Kidney (tissue), 22 donors: Measurements from ENCODE around the gene TIMP3. TPM values are rescaled to one million over a fixed set of nuclear protein-coding genes. Genes with fewer than 3 reads are reported as not detected.
A peak's percentile ranks its signal among the peaks of the same experiment; 100 is the strongest.

ENCODE experiments used
- DNase-seq, 5 donors: peaks; one replicate each; pipeline ENCODE4 v3.0.0-alpha.2; 2013 to 2020
- FAIRE-seq: peaks from 2 replicates; lab custom pipeline; 2012; peaks lifted over from hg19 to GRCh38; lab: Jason Lieb, UNC
- H3K27ac ChIP-seq, 2 donors: one replicate each; pipeline ENCODE4 v1.7.0; 2013; ENCODE audit warnings: low read depth in 2 of 2, low read length in 2 of 2, inconsistent platforms in 1 of 2
- H3K27me3 ChIP-seq: one replicate; pipeline ENCODE4 v1.7.1; 2013; ENCODE audit warnings: low read length, inconsistent platforms; ENCODE audit not compliant: control insufficient read depth, insufficient read depth
- H3K36me3 ChIP-seq, 3 donors: one replicate each; pipeline versions ENCODE4 v1.7.0 to v1.7.1; 2013; ENCODE audit warnings: low read length in 3 of 3, control low read depth in 1 of 3, inconsistent platforms in 1 of 3; ENCODE audit not compliant: insufficient read depth in 3 of 3, control insufficient read depth in 2 of 3
- H3K4me1 ChIP-seq, 3 donors: one replicate each; pipeline versions ENCODE4 v1.7.0 to v1.7.1; 2013; ENCODE audit warnings: low read length in 3 of 3, inconsistent platforms in 1 of 3, low read depth in 1 of 3; ENCODE audit not compliant: control insufficient read depth in 2 of 3, insufficient read depth in 2 of 3
- H3K4me3 ChIP-seq, 3 donors: one replicate each; pipeline versions ENCODE4 v1.7.0 to v1.8.1; 2013; ENCODE audit warnings: low read length in 3 of 3, control low read depth in 1 of 3, inconsistent platforms in 1 of 3
- H3K9ac ChIP-seq, 3 donors: one replicate each; pipeline versions ENCODE4 v1.7.0 to v1.7.1; 2013; ENCODE audit warnings: low read length in 3 of 3, control low read depth in 1 of 3, inconsistent platforms in 1 of 3
- H3K9me3 ChIP-seq, 3 donors: one replicate each; pipeline versions ENCODE4 v1.7.0 to v1.7.1; 2013; ENCODE audit warnings: low read length in 3 of 3, control low read depth in 1 of 3, inconsistent platforms in 1 of 3; ENCODE audit not compliant: control insufficient read depth in 2 of 3, insufficient read depth in 1 of 3
- CTCF ChIP-seq: IDR thresholded peaks from 3 replicates; pipeline ENCODE4 v1.5.1; 2012; ENCODE audit warnings: mild to moderate bottlenecking, moderate library complexity, borderline replicate concordance; ENCODE audit not compliant: insufficient read depth; ENCODE audit errors: extremely low read depth
- intact Hi-C: fragments of 100-400 bp; cut with DNase I; formaldehyde crosslinking; loops from one replicate; pipeline ENCODE4 v1.11.1; 2022
- long read RNA-seq, 10 donors: library from polyadenylated mRNA in 1 of 10; unstranded in 1 of 10; transcript quantifications; one replicate each; pipeline ENCODE4 v2.0.0 and lab custom pipeline, GENCODE V29; 2021 to 2026
- polyA plus RNA-seq: library from polyadenylated mRNA; stranded (reverse); fragments of 350-450 nt; fragmentation: Illumina TruSeq; extraction: RNeasy Lipid Tissue Mini Kit (QIAGEN cat#74804); gene quantifications from one replicate; pipeline ENCODE4 v1.2.3, GENCODE V29; 2014; ENCODE audit warnings: low read depth, low replicate concordance; ENCODE audit not compliant: insufficient read depth
- total RNA-seq: library from RNA; stranded (reverse); fragmentation: NEBNext Ultra II Directional; extraction: Animal tissue kit (Norgen Biotek cat#: 25700); gene quantifications from one replicate; pipeline ENCODE4 v1.2.1, GENCODE V29; 2021
- donor health status: control.
- donor health status: control.
- donor health status: control.
- donor health status: control.
- donor health status: control.
- donor health status: DM: yes; HTN: yes; CAD: no.
- donor health status: Normal renal cell carcinoma (clear cell type).

TIMP3 gene
- total RNA-seq (818 TPM), polyA plus RNA-seq (198 TPM)
- long read RNA-seq, donor 1, full-length matches to known transcripts = 35 of 35 reads
- long read RNA-seq, donor 1, partial matches to known transcripts = 0 of 35 reads
- long read RNA-seq, donor 1, other reads (novel, unspliced or antisense) = 0 of 35 reads
- long read RNA-seq, donor 2, full-length matches to known transcripts = 31 of 85 reads
- long read RNA-seq, donor 2, partial matches to known transcripts = 54 of 85 reads
- long read RNA-seq, donor 2, other reads (novel, unspliced or antisense) = 0 of 85 reads
- long read RNA-seq, donor 3, full-length matches to known transcripts = 45 of 45 reads
- long read RNA-seq, donor 3, partial matches to known transcripts = 0 of 45 reads
- long read RNA-seq, donor 3, other reads (novel, unspliced or antisense) = 0 of 45 reads
- long read RNA-seq, donor 4, full-length matches to known transcripts = 36 of 36 reads
- long read RNA-seq, donor 4, partial matches to known transcripts = 0 of 36 reads
- long read RNA-seq, donor 4, other reads (novel, unspliced or antisense) = 0 of 36 reads
- long read RNA-seq, donor 5, full-length matches to known transcripts = 6 of 15 reads
- long read RNA-seq, donor 5, partial matches to known transcripts = 9 of 15 reads
- long read RNA-seq, donor 5, other reads (novel, unspliced or antisense) = 0 of 15 reads
- long read RNA-seq, donor 6, full-length matches to known transcripts = 5 of 5 reads
- long read RNA-seq, donor 6, partial matches to known transcripts = 0 of 5 reads
- long read RNA-seq, donor 6, other reads (novel, unspliced or antisense) = 0 of 5 reads
- long read RNA-seq, donor 7, full-length matches to known transcripts = 459 of 801 reads
- long read RNA-seq, donor 7, partial matches to known transcripts = 44 of 801 reads
- long read RNA-seq, donor 7, other reads (novel, unspliced or antisense) = 298 of 801 reads
- long read RNA-seq, donor 8, full-length matches to known transcripts = 29 of 46 reads
- long read RNA-seq, donor 8, partial matches to known transcripts = 17 of 46 reads
- long read RNA-seq, donor 8, other reads (novel, unspliced or antisense) = 0 of 46 reads
- long read RNA-seq, donor 9, full-length matches to known transcripts = 22 of 32 reads
- long read RNA-seq, donor 9, partial matches to known transcripts = 10 of 32 reads
- long read RNA-seq, donor 9, other reads (novel, unspliced or antisense) = 0 of 32 reads
- long read RNA-seq, donor 10, full-length matches to known transcripts = 46 of 53 reads
- long read RNA-seq, donor 10, partial matches to known transcripts = 7 of 53 reads
- long read RNA-seq, donor 10, other reads (novel, unspliced or antisense) = 0 of 53 reads

- H3K4me1 ChIP-seq = peaks cover 0 to 14% (median 3%) of the 10 kb centered on the region in 3 donors
- TF ChIP-seq CTCF = no peak
- peak within 1 kb of the TSS; percentile 87 to 91 for H3K27ac ChIP-seq
- intact Hi-C loops = loop anchor here (10.0 kb wide), 1 partner anchor 193 kb away; no protein-coding TSS in a partner anchor
- H3K9me3 ChIP-seq = no peaks in the 10 kb centered on the region
- peak within 1 kb of the TSS; percentile 81 to 88 (median 86) for H3K4me3 ChIP-seq
- no peaks in the 10 kb centered on the region for H3K27me3 ChIP-seq
- FAIRE-seq = no peak
- peak within 1 kb of the TSS; percentile 63 to 97 (median 79) for H3K9ac ChIP-seq
- DNase-seq = peak; percentile 87 to 97 (median 92)
- H3K36me3 ChIP-seq = no peaks in the 10 kb centered on the region
These were observed at the start of gene TIMP3 for GRCh38 chr22:32801537-32802236. TSS of gene TIMP3 (plus strand) at chr22:32801705. CDS start at chr22:32802002, 297 bp downstream.

- no peak for TF ChIP-seq CTCF
- H3K27me3 ChIP-seq = no peaks in the 10 kb centered on the region
- intact Hi-C loops = no loop called here
- H3K9me3 ChIP-seq = no peaks in the 10 kb centered on the region
- FAIRE-seq (no peak), DNase-seq (no peak)
- H3K4me3 ChIP-seq = no peak overlapping the region
- H3K4me1 ChIP-seq = no peaks in the 10 kb centered on the region
- no peak overlapping the region for H3K27ac ChIP-seq
- no peak overlapping the region for H3K9ac ChIP-seq
- no peaks in the 10 kb centered on the region for H3K36me3 ChIP-seq
These were observed 49.2 kb upstream of the TIMP3 start for GRCh38 chr22:32752326-32752725.
